Activated T-cell treated with anti-CD3 and anti-CD28 coated beads for 48 hours (primary cell): ENCODE measurements around the gene RPL35A.
"Not testable (repeated sequence)": the region's sequence is repeated elsewhere in the genome, so short reads cannot be mapped to it uniquely, and the experiment has no call there.

Source experiments
- DNase-seq: peaks from one replicate; pipeline ENCODE4 v3.0.0-alpha.2; 2020; ENCODE audit warnings: low read depth

The RPL35A gene

DNA sequence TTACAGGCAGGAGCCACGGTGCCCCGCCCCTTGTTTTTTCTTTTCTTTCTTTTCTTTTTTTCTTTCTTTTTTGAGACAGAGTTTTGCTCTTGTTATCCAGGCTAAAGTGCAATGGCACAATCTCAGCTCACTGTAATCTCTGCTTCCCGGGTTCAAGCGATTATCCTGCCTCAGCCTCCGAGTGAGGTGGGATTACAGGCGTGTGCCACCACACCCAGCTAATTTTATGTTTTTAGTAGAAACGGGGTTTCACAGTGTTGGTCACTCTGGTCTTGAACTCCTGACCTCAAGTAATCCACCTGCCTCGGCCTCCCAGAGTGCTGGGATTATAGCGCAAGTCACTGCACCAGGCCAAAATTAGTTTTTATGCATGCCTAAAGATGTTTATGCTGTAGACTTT is 2.5 kb downstream of the RPL35A start:
- no peak for DNase-seq

- DNase-seq, result no peak
These were observed 3.3 kb downstream of the RPL35A start for GRCh38 chr3:197953325-197953724.

DNA sequence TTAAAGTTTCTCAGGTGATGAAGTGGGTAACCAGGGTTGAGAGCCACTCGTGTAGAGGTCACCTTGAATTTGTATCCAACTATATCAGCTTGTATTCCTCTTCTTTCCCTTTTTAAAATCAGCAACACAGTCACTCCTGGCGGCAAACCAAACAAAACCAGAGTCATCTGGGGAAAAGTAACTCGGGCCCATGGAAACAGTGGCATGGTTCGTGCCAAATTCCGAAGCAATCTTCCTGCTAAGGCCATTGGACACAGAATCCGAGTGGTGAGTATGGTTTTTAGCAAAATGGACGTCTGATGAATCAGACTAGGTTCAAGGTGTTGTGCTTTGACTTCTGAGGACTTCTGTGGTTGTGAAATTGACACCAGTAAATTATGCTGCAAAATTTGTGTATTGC is 3.9 kb downstream of the RPL35A start:
- no peak for DNase-seq

DNA sequence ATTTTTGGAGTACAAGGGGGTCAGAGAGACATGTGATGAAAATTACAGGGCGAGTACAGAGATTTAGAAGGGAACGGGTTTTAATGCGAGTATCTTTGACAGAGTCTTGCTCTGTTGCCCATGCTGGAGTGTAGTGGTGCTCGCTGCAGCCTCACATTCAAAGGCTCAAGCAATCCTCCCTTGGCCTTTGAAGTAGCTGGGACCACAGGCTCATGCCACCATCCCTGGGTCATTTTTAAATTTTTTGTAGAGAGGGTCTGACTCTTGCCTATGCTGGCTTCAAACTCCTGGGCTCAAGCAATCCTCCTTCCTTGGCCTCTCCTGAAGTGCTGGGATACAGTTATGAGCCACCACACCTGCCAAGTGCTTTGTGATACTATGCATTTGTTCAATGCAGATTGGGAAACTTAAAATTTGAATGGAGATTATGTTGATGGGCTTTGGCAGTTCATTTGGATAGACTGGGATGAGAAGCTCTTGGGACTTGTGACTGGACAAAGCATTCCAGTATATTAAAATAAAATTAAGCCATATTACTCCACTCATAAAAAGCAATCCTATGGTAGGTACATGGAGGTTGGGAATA is 6.0 kb downstream of the RPL35A start:
- DNase-seq, result no peak

GRCh38 chr3:197956626-197956988 is 6.6 kb downstream of the RPL35A start:
- no peak for DNase-seq

- DNase-seq, result no peak
These were observed 7.8 kb downstream of the RPL35A start for GRCh38 chr3:197957790-197958133.

DNA sequence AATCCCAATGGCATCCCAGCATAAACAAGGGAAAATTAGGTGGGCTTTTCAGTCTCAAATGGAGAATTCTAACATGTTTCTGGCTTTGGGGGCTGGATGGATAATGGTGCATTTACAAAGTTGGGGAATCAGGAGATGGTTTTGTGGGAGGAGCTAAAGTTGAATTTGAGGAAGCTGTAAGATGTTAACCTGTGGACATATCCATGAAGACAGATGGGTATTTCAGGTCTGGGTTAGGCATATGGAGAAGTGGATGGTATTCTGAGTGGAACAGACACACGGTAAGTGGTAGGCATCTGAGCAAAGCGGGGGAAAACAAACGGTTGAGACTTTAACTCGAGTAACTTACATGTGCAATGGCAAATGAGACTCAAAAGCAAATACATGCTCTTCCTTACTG is 8.4 kb downstream of the RPL35A start:
- no peak for DNase-seq

DNA sequence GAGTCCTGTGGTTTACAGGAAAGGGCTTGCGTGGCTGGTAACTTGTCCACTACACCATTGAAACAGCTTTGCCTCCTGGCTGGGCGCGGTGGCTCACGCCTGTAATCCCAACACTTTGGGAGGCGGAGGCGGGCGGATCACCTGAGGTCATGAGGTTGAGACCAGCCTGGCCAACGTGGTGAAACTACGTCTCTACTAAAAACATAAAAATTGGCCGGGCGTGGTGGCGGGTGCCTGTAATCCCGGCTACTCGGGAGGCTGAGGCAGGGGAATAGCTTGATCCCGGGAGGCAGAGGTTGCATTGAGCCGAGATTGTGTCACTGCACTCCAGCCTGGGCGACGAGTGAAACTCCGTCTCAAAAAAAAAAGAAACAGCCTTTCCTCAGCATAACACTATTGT is 8.9 kb downstream of the RPL35A start:
- DNase-seq, result not testable (repeated sequence)

DNA sequence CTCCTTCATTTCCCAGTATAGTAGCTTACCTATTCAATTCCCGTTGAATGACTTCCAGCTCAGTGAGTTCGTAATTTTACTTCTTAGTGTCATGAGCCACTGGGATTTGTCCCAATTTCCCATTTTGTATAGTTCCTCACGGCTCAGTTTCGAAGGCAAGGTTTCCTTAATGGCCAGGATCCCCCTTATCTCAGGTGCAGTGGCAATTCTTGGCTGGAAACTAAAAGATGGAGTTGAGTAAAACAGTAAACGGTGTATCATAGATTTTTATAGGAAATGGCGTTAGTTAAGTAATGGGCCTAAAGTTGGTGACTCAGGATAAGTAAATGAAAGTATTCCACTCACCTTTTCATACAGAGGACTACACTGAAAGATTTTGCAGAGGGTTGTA is 9.5 kb downstream of the RPL35A start:
- no peak for DNase-seq

- DNase-seq, result peak; percentile 94
These were observed 10.1 kb downstream of the RPL35A start, which contains the start of gene LMLN for GRCh38 chr3:197959891-197960693. TSS of gene LMLN (plus strand) at chr3:197960217. CDS start at chr3:197960246, 29 bp downstream.

GRCh38 chr3:197960694-197961581 is 10.9 kb downstream of the RPL35A start:
- DNase-seq, result peak; percentile 60

GRCh38 chr3:197961582-197961945 is 11.6 kb downstream of the RPL35A start:
- no peak for DNase-seq

- DNase-seq, result no peak
These were observed 13.1 kb downstream of the RPL35A start for GRCh38 chr3:197963019-197963637.

DNA sequence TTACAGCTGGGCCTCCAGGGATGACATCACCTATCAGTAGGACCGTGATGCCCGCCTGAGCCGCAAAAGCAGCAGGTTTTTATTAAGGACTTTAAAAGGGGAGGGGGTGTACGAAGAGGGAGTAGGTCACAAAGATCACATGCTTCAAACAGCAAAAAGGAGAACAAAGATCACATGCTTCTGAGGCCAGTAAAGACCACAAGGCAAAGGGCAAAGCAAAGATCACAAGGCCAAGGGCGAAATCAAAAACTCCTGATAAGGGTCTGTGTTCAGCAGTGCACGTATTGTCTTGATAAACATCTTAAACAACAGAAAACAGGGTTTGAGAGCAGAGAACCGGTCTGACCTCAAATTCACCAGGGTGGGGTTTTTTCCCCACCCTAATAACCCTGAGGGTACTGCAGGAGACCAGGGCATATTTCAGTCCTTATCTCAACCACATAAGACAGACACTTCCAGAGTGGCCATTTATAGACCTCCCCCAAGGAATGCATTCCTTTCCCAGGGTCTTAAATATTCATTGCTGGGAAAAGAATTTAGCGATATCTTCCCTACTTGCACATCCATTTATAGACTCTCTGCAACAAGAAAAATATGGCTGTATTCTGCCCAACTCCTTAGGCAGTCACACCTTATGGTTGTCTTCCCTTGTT is 17.5 kb downstream of the RPL35A start:
- not testable (repeated sequence) for DNase-seq

DNA sequence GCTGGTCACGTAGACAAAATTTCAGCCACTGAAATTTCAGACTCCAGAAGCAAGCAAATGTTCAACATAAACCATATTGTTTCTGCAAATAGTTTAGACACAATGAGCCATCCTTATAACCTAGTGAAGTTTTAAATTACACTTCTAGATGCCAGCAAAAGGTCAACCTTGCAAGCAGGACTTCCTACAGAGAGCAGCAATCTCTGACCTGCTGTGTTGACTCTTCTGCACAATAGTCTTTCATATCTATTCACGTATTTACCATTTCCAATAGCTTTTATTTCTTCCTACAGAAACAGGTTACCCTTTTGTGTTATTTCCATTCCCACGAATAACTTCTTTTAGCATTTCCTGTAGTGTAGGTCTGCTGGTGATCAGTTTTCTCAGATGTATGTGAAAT is 20.6 kb downstream of the RPL35A start:
- no peak for DNase-seq

GRCh38 chr3:197974016-197974415 is 24.0 kb downstream of the RPL35A start:
- DNase-seq, result no peak

DNA sequence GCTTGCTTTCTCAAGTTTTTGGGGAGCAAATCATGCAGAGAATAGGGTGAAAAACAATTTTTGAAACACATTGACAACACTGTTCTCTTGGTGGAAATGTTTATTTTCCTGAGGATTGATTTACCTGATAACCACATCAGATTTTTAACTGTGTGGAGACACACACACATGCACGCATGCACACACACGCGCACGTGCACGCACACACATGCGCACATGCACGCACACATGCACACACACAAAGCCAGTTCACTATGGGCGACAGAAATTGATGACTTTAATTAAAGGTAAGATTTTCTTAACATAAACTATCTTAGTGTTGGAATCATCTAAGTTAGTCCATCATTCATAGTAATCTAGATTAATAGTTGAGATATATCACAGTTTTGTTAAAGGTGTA is 25.3 kb downstream of the RPL35A start:
- no peak for DNase-seq

- no peak for DNase-seq
These were observed 33.1 kb downstream of the RPL35A start for GRCh38 chr3:197983076-197983475.

GRCh38 chr3:197989651-197990050 is 39.7 kb downstream of the RPL35A start:
- DNase-seq, result no peak

DNA sequence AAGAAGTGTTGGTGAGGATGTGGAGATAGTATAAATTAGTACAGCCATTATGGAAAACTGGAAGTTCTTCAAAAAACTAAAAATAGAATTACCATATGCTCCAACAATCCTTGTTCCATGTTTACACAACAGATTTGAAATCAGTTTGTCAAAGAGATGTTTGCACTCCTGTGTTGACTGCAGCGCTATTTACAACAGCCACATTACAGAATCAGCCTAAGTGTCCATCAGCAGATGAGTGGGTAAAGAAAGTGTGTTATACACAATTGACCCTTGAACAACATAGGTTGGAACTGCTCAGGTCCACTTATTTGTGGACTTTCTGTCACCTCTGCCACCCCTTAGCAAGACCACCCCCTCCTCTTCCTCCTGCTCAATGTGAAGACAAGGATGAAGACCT is 44.7 kb downstream of the RPL35A start:
- no peak for DNase-seq

GRCh38 chr3:197996855-197997254 is 46.9 kb downstream of the RPL35A start:
- DNase-seq, result no peak

DNA sequence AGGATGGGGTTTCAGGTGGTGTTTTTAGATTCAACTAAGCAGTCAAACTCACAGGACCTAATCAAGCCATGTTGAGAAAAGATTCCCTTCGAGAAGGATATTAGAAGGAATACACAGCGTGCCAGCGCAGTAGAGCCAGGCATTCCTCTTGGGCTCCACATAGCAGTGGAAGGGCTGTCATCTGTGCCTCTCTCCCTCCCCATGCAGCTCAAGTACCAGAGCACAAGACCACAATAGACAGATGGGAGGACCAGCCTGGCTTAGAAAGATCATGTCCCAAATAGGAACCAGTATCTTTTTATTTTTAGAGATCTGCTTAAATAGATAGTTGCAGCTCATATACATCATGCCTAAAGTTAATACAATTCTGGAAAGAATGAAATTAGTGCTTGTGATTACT is 47.9 kb downstream of the RPL35A start:
- no peak for DNase-seq
